GM12878 (cell line): ENCODE results near the gene SLC12A4.
"Not testable (repeated sequence)": the region's sequence is repeated elsewhere in the genome, so short reads cannot be mapped to it uniquely, and the experiment has no call there.

Source experiments
- EZH2 ChIP-seq: IDR thresholded peaks from 2 replicates; pipeline ENCODE4 v1.6.1; 2012; ENCODE audit warnings: low read depth, mild to moderate bottlenecking, control low read depth, inconsistent platforms, low read length, borderline replicate concordance; ENCODE audit not compliant: control insufficient read depth
- MYC ChIP-seq: IDR thresholded peaks from 2 replicates; pipeline ENCODE4 v1.6.1; 2011; ENCODE audit warnings: mild to moderate bottlenecking, low read length, moderate library complexity, inconsistent platforms; ENCODE audit not compliant: insufficient read depth, insufficient replicate concordance, insufficient read length, severe bottlenecking
- NRF1 ChIP-seq: conservative IDR thresholded peaks from 2 replicates; pipeline ENCODE4 v1.6.1; 2011; ENCODE audit warnings: mild to moderate bottlenecking, low read depth, low read length, improper control_type of control experiment
- POLR2AphosphoS5 ChIP-seq: IDR thresholded peaks from 2 replicates; pipeline ENCODE4 v1.6.1; 2011; ENCODE audit warnings: mild to moderate bottlenecking, low read length, inconsistent platforms
- RAD21 ChIP-seq: IDR thresholded peaks from 2 replicates; pipeline ENCODE4 v1.6.1; 2011; ENCODE audit warnings: mild to moderate bottlenecking, low read depth, low read length, moderate library complexity; ENCODE audit not compliant: insufficient read depth
- SP1 ChIP-seq: IDR thresholded peaks from one replicate; pipeline ENCODE4 v1.6.1; 2011; ENCODE audit warnings: low read depth, low read length
- TF ChIP-seq, protein P1 (sequence below), 3 experiments: IDR thresholded peaks in 2 of 3; conservative IDR thresholded peaks in 1 of 3; 2 replicates each; pipeline ENCODE4 v1.5.1; 2011; ENCODE audit warnings: low read depth in 3 of 3, low read length in 3 of 3, mild to moderate bottlenecking in 3 of 3, control low read depth in 2 of 3, moderate library complexity in 2 of 3, inconsistent platforms in 1 of 3, mixed read lengths in 1 of 3; ENCODE audit not compliant: control insufficient read depth in 2 of 3, insufficient read depth in 1 of 3; ENCODE audit errors: extremely low read depth in 1 of 3
- TF ChIP-seq, protein P2 (sequence below): fragments of 450-650 bp; IDR thresholded peaks from 2 replicates; pipeline ENCODE4 v1.6.1; 2017; ENCODE audit warnings: mild to moderate bottlenecking, moderate library complexity
- TF ChIP-seq, protein P3 (sequence below): fragments of 450-650 bp; IDR thresholded peaks from 2 replicates; pipeline ENCODE4 v1.6.1; 2018; ENCODE audit warnings: mild to moderate bottlenecking, low read depth, moderate library complexity; ENCODE audit not compliant: partially characterized antibody

DNA sequence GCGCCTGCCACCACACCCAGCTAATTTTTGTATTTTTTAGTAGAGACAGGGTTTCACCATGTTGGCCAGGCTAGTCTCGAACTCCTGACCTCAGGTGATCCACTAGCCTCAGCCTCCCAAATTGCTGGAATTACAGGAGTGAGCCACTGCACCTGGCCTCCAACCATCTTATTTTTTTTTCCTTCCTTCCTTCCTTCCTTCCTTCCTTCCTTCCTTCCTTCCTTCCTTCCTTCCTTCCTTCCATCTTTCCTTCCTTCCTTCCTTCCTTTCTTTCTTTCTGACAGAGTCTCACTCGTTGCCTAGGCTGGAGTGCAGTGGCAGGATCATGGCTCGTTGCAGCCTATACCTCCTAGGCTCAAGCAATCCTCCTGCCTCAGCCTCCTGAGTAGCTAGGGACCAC lies 41.4 kb upstream of the SLC12A4 start:
- TF ChIP-seq, protein P1, sequence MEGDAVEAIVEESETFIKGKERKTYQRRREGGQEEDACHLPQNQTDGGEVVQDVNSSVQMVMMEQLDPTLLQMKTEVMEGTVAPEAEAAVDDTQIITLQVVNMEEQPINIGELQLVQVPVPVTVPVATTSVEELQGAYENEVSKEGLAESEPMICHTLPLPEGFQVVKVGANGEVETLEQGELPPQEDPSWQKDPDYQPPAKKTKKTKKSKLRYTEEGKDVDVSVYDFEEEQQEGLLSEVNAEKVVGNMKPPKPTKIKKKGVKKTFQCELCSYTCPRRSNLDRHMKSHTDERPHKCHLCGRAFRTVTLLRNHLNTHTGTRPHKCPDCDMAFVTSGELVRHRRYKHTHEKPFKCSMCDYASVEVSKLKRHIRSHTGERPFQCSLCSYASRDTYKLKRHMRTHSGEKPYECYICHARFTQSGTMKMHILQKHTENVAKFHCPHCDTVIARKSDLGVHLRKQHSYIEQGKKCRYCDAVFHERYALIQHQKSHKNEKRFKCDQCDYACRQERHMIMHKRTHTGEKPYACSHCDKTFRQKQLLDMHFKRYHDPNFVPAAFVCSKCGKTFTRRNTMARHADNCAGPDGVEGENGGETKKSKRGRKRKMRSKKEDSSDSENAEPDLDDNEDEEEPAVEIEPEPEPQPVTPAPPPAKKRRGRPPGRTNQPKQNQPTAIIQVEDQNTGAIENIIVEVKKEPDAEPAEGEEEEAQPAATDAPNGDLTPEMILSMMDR (IDR thresholded peaks at IDR 0.05 in 2 of 3, conservative IDR thresholded peaks at IDR 0.05 in 1 of 3; ENCODE audit: control insufficient read depth in 2 of 3, extremely low read depth in 1 of 3, insufficient read depth in 1 of 3, low read depth in 3 of 3, low read length in 3 of 3) = not testable (repeated sequence)
- TF ChIP-seq SP1, EZH2, POLR2AphosphoS5, NRF1, MYC, RAD21: not testable (repeated sequence)
- TF ChIP-seq, protein P2, sequence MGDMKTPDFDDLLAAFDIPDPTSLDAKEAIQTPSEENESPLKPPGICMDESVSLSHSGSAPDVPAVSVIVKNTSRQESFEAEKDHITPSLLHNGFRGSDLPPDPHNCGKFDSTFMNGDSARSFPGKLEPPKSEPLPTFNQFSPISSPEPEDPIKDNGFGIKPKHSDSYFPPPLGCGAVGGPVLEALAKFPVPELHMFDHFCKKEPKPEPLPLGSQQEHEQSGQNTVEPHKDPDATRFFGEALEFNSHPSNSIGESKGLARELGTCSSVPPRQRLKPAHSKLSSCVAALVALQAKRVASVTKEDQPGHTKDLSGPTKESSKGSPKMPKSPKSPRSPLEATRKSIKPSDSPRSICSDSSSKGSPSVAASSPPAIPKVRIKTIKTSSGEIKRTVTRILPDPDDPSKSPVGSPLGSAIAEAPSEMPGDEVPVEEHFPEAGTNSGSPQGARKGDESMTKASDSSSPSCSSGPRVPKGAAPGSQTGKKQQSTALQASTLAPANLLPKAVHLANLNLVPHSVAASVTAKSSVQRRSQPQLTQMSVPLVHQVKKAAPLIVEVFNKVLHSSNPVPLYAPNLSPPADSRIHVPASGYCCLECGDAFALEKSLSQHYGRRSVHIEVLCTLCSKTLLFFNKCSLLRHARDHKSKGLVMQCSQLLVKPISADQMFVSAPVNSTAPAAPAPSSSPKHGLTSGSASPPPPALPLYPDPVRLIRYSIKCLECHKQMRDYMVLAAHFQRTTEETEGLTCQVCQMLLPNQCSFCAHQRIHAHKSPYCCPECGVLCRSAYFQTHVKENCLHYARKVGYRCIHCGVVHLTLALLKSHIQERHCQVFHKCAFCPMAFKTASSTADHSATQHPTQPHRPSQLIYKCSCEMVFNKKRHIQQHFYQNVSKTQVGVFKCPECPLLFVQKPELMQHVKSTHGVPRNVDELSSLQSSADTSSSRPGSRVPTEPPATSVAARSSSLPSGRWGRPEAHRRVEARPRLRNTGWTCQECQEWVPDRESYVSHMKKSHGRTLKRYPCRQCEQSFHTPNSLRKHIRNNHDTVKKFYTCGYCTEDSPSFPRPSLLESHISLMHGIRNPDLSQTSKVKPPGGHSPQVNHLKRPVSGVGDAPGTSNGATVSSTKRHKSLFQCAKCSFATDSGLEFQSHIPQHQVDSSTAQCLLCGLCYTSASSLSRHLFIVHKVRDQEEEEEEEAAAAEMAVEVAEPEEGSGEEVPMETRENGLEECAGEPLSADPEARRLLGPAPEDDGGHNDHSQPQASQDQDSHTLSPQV = not testable (repeated sequence)
- TF ChIP-seq, protein P3, sequence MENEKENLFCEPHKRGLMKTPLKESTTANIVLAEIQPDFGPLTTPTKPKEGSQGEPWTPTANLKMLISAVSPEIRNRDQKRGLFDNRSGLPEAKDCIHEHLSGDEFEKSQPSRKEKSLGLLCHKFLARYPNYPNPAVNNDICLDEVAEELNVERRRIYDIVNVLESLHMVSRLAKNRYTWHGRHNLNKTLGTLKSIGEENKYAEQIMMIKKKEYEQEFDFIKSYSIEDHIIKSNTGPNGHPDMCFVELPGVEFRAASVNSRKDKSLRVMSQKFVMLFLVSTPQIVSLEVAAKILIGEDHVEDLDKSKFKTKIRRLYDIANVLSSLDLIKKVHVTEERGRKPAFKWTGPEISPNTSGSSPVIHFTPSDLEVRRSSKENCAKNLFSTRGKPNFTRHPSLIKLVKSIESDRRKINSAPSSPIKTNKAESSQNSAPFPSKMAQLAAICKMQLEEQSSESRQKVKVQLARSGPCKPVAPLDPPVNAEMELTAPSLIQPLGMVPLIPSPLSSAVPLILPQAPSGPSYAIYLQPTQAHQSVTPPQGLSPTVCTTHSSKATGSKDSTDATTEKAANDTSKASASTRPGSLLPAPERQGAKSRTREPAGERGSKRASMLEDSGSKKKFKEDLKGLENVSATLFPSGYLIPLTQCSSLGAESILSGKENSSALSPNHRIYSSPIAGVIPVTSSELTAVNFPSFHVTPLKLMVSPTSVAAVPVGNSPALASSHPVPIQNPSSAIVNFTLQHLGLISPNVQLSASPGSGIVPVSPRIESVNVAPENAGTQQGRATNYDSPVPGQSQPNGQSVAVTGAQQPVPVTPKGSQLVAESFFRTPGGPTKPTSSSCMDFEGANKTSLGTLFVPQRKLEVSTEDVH = not testable (repeated sequence)
